Hepatocyte (in vitro differentiated cells): ENCODE measurements around the gene DHX8.

Experiments used
- CTCF ChIP-seq: fragments of 200-600 bp; sonication (generic); IDR thresholded peaks from 2 replicates; pipeline ENCODE4 v1.5.1; 2016; ENCODE audit warnings: antibody characterized with exemption, mild to moderate bottlenecking; ENCODE audit not compliant: poor library complexity
- EZH2 ChIP-seq: fragments of 200-600 bp; sonication (generic); IDR thresholded peaks from 2 replicates; pipeline ENCODE4 v1.6.1; 2016; ENCODE audit warnings: antibody characterized with exemption, mild to moderate bottlenecking, borderline replicate concordance
- EZH2phosphoT487 ChIP-seq: fragments of 200-600 bp; sonication (generic); IDR thresholded peaks from one replicate; pipeline ENCODE4 v1.6.1; 2018; ENCODE audit warnings: antibody characterized with exemption, mild to moderate bottlenecking, low read depth, moderate library complexity; ENCODE audit not compliant: unreplicated experiment, severe bottlenecking

- TF ChIP-seq CTCF (no peak), EZH2 (no peak), EZH2phosphoT487 (no peak)
Observed at GRCh38 chr17:43443381-43443780, 40.4 kb upstream of the DHX8 start.
